ENCODE results near the gene IFT81.
"Not testable (repeated sequence)": the region's sequence is repeated elsewhere in the genome, so short reads cannot be mapped to it uniquely, and the experiment has no call there.

Gene IFT81

DNA sequence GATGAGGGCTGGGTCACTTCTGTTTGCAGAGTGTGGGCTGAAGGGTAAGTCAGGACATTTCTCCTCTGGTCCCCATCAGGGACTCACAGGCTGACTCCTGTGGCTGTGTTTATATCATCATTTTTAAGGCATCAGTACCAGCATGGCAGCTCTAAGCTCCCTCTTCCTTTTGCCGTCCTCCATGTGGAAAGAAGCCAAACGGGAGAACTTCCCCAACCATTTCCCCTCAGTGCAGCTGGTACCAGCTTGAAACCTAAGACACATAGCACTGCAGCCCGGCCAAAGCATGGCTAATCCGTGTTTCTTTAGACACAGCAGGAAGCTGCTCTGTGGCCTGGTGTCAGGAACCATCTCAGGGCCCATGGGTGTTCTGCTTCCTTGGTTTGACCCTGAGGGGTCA lies 124.9 kb downstream of the IFT81 start:
- no peaks in the 10 kb centered on the region for H3K36me3 ChIP-seq (ENCODE audit: control insufficient read depth, insufficient read depth, low read length)
- peak overlapping the region; percentile 5 for H3K4me3 ChIP-seq (ENCODE audit: low read length)
- no peaks in the 10 kb centered on the region for H3K27me3 ChIP-seq (ENCODE audit: control insufficient read depth, insufficient read depth, low read length)
- peaks cover 15% of the 10 kb centered on the region for H3K4me1 ChIP-seq (ENCODE audit: control insufficient read depth, insufficient read depth, low read length)
- peak overlapping the region; percentile 52 for H3K27ac ChIP-seq (ENCODE audit: low read depth, low read length)
- no peak overlapping the region for H3K9ac ChIP-seq (ENCODE audit: low read length)

DNA sequence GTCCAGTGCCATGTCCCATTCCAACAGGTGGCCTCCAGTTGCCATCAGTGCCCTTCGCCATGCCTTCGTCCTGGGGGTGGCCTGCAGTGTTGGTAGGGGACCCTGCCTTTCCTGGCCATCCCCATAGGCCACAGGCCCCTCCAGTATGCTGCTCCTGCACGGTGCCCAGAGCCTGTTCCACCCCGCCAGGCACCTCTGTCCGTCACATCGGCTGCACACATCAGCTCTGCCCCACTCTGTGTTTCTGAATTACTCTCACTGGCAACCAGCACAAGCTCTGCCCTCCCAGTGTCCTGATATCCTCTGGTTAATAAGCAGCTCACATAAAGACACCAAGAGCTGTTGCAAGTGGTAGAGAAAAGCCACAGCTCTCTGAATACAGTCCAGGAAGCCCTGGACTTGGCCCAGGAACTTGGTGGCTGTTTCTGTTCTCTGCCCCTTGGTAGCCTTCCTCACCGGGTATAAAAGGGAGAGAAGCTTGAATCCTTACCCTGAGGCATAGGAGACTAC lies 125.6 kb downstream of the IFT81 start:
- H3K4me1 ChIP-seq (ENCODE audit: control insufficient read depth, insufficient read depth, low read length), result peaks cover 15% of the 10 kb centered on the region
- H3K36me3 ChIP-seq (ENCODE audit: control insufficient read depth, insufficient read depth, low read length), result no peaks in the 10 kb centered on the region
- no peak overlapping the region for H3K4me3 ChIP-seq (ENCODE audit: low read length)
- no peaks in the 10 kb centered on the region for H3K27me3 ChIP-seq (ENCODE audit: control insufficient read depth, insufficient read depth, low read length)
- H3K27ac ChIP-seq (ENCODE audit: low read depth, low read length), result no peak overlapping the region
- no peak overlapping the region for H3K9ac ChIP-seq (ENCODE audit: low read length)

DNA sequence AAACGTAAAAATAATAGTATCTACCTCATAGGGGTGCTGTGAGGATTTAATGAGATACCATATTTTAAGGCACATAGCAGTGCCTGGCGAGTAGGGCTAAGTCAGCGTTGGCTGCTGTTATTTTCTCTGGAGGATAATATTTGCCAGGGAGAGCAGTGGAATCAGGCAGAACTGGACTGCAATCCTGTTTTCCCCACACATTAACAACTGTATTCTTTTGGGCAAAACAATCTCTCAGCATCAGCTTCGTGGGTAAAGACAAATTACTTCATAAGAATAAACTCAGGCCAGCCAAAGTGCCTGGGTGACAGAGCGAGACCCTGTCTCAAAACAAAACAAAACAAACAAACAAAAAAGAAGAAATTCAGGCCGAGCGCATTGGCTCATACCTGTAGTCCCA lies 127.2 kb downstream of the IFT81 start:
- Histone ChIP-seq H3K27me3 (ENCODE audit: control insufficient read depth, insufficient read depth, low read length) (no peaks in the 10 kb centered on the region), H3K4me1 (ENCODE audit: control insufficient read depth, insufficient read depth, low read length) (peaks cover 15% of the 10 kb centered on the region), H3K36me3 (ENCODE audit: control insufficient read depth, insufficient read depth, low read length) (no peaks in the 10 kb centered on the region), H3K27ac (ENCODE audit: low read depth, low read length) (no peak overlapping the region), H3K9ac (ENCODE audit: low read length) (no peak overlapping the region), H3K4me3 (ENCODE audit: low read length) (no peak overlapping the region)

DNA sequence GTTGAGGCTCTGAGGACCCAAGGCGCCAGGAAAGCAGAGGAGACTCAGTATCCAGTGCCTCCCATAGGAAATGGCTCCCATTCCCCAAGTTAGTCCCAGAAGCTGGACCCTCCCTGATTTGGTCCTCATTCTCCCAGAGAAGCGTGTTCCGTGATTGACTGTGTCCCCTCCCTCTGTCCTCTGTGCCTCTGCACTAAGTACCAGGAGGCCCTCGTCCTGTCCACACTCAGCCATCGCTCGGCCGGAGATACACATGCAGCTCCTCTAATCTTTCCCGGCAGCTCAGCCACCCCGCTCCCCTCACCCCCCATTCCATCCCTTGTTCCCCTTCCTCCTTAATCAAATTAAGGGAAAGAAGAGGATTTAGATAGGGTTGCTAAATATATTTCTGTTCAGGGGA lies 128.6 kb downstream of the IFT81 start:
- no peaks in the 10 kb centered on the region for H3K27me3 ChIP-seq (ENCODE audit: control insufficient read depth, insufficient read depth, low read length)
- no peak overlapping the region for H3K9ac ChIP-seq (ENCODE audit: low read length)
- no peak overlapping the region for H3K4me3 ChIP-seq (ENCODE audit: low read length)

DNA sequence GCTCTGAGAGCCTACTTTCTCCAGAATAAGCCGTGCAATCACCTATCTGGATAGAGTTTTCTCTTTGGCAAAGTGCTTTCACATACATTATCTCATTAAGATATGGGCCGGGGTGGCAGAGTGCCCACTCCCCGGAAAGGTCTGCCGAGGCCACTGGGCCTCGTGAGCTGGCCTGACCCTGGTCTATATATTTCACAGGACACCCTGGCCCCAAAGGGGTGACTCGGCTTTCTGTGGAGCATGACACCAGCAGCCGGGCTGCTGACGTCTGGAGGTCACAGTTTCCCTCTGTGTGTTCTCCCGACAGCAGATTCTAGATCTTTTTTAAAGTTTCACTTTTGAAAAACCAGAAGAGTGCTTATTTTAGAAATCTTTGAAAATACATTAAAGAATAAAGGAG lies 129.0 kb downstream of the IFT81 start:
- H3K9ac ChIP-seq (ENCODE audit: low read length), result no peak overlapping the region
- no peaks in the 10 kb centered on the region for H3K36me3 ChIP-seq (ENCODE audit: control insufficient read depth, insufficient read depth, low read length)
- H3K27me3 ChIP-seq (ENCODE audit: control insufficient read depth, insufficient read depth, low read length), result no peaks in the 10 kb centered on the region
- H3K4me3 ChIP-seq (ENCODE audit: low read length), result no peak overlapping the region
- H3K4me1 ChIP-seq (ENCODE audit: control insufficient read depth, insufficient read depth, low read length), result peaks cover 5% of the 10 kb centered on the region
- H3K27ac ChIP-seq (ENCODE audit: low read depth, low read length), result no peak overlapping the region

More for the DNA sequence above, 128.6 kb downstream of the IFT81 start:
- peaks cover 6% of the 10 kb centered on the region for H3K4me1 ChIP-seq (ENCODE audit: control insufficient read depth, insufficient read depth, low read length)
- no peaks in the 10 kb centered on the region for H3K36me3 ChIP-seq (ENCODE audit: control insufficient read depth, insufficient read depth, low read length)
- no peak overlapping the region for H3K27ac ChIP-seq (ENCODE audit: low read depth, low read length)

DNA sequence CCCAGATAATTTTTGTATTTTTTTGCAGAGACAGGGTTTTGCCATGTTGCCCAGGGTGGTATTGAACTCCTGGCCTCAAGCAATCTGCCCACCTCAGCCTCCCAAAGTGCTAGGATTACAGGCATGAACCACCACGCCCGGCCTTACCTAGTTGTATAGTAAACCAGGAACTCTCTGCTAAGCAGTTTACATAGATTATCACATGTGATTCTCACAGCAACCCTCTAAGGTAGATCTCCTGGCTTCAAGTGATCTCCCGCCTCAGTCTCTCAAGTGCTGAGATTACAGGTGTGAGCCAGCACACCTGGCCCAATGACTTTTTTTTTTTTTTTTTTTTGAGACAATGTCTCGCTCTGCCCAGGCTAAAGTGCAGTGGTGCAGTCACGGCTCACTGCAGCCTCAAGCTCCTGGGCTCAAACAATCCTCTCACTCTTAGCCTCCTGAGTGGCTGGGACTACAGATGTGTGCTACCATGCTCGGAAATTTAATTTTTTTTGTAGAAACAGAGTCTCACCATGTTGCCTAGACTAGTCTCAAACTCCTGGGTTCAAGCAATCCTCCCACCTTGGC lies 130.9 kb downstream of the IFT81 start:
- no peak overlapping the region for H3K4me3 ChIP-seq (ENCODE audit: low read length)
- H3K27me3 ChIP-seq (ENCODE audit: control insufficient read depth, insufficient read depth, low read length), result no peaks in the 10 kb centered on the region
- H3K4me1 ChIP-seq (ENCODE audit: control insufficient read depth, insufficient read depth, low read length), result no peaks in the 10 kb centered on the region
- H3K36me3 ChIP-seq (ENCODE audit: control insufficient read depth, insufficient read depth, low read length), result no peaks in the 10 kb centered on the region
- no peak overlapping the region for H3K9ac ChIP-seq (ENCODE audit: low read length)
- H3K27ac ChIP-seq (ENCODE audit: low read depth, low read length), result no peak overlapping the region

DNA sequence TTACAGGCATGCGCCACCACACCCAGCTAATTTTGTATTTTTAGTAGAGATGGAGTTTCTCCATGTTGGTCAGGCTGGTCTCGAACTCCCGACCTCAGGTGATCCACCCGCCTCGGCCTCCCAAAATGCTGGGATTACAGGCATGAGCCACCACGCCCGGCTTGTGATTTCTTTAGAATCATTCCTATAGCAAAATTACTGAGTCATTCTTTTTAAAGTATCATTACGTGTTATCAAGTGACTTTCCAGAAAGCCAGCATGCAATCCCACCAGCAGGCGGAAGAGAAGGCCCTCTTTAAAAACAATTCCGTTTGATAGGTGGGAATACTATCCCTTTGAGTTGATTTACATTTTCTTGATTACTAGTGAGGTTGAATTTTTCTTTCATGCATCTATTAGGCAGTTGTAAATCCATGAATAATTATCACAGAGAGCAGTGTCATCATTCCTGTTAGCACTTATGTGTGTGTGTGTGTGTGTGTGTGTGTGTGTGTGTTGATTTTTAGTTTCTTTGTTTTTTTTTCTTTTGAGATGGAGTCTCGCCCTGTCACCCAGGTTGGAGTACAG lies 131.8 kb downstream of the IFT81 start:
- H3K4me1 ChIP-seq (ENCODE audit: control insufficient read depth, insufficient read depth, low read length); H3K4me3 ChIP-seq (ENCODE audit: low read length); H3K27ac ChIP-seq (ENCODE audit: low read depth, low read length); H3K36me3 ChIP-seq (ENCODE audit: control insufficient read depth, insufficient read depth, low read length); H3K27me3 ChIP-seq (ENCODE audit: control insufficient read depth, insufficient read depth, low read length); H3K9ac ChIP-seq (ENCODE audit: low read length): not testable (repeated sequence)

DNA sequence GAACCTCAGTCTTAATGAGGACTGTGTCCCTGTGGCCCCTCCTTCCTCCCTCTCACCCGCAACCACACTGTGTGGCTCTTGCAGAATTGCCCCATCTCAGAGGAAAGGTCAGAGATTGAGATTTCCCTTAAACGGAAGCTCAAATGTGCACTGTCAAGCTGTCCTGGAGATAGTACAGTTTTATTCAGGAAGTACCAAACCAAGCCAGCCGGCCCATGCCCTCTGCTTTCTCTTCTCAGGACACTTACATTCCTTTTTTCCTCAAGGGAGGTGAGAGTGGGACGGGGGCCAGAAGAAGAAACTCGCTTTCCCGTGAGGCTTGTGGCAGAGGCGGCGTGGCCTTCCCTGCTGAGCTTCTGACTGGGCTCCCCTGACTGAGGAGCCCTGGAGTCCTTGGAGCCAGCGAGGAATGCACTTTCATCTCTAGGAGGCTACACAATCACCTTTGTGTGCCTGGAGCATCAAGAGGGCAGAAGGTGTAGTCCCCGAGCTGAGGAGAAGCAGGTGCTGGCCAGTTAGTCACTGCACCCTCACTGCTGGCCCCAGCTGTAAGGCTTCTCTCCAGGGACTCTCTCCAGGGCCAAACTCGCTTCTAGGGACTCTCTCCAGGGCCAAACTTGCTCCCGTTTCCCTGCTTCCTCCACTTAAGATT lies 132.7 kb downstream of the IFT81 start:
- Histone ChIP-seq H3K4me1 (ENCODE audit: control insufficient read depth, insufficient read depth, low read length) (no peaks in the 10 kb centered on the region), H3K36me3 (ENCODE audit: control insufficient read depth, insufficient read depth, low read length) (no peaks in the 10 kb centered on the region), H3K4me3 (ENCODE audit: low read length) (peak overlapping the region; percentile 15), H3K27me3 (ENCODE audit: control insufficient read depth, insufficient read depth, low read length) (no peaks in the 10 kb centered on the region), H3K9ac (ENCODE audit: low read length) (no peak overlapping the region), H3K27ac (ENCODE audit: low read depth, low read length) (no peak overlapping the region)

DNA sequence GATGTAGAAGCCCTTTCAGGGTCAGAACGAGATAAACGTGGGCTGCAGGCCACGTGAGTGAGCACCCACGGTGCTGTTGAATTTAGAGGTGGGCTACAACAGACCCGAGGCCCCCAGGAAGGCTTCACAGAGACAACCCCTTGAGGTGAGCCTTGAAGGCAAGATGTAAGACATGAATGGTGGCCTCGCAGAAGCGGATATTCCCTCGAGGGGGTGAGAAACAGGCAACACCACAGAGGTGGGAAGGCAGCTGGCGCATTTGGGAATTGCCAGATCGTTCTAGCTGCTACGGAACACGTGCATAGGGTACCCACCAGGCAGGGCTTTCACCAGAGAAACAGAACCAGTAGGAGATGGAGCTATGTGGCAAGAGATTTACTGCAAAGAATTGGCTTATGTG lies 134.3 kb downstream of the IFT81 start:
- Histone ChIP-seq H3K36me3 (ENCODE audit: control insufficient read depth, insufficient read depth, low read length) (no peaks in the 10 kb centered on the region), H3K27ac (ENCODE audit: low read depth, low read length) (no peak overlapping the region), H3K4me1 (ENCODE audit: control insufficient read depth, insufficient read depth, low read length) (no peaks in the 10 kb centered on the region), H3K27me3 (ENCODE audit: control insufficient read depth, insufficient read depth, low read length) (no peaks in the 10 kb centered on the region), H3K9ac (ENCODE audit: low read length) (no peak overlapping the region), H3K4me3 (ENCODE audit: low read length) (no peak overlapping the region)

DNA sequence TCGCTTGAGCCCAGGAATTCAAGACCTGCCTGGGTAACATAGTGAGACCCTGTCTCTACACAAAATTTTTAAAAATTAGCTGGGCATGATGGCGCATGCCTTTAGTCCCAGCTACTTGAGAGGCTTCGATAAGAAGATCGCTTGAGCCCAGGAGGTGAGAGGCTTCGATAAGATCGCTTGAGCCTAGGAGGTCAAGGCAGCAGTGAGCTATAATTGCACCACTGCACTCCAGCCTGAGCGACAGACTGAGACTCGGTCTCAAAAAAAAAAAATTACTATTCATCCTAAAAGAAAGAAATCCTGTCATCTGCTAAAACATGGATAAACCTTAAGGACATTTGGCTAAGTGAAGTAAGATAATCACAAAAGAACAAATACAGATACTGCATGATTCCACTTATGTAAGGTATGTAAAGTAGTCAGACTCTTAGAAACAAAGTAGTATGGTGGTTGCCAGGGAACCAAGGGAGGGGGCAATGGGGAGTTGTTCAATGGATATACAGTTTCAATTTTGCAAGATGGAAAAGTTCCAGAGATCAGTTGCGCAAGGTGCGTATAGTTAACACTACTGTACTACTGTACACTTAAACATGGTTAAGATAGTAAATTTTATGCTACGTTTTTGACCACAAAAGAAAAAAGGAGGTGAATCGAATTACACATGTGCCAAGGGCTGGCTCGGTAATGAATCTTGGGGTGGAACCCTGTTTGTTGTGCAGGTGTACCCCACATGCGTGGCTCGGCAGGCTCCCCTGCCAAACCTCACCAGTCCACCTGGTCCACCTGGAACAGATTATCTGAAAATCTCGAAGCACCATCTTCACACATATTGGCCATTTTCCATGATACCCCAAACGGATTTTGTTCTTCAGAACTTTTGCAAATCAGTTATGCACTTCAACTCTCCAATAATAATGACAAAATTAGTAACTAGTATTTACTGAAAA lies 138.6 kb downstream of the IFT81 start:
- H3K4me1 ChIP-seq (ENCODE audit: control insufficient read depth, insufficient read depth, low read length), result no peaks in the 10 kb centered on the region
- H3K27ac ChIP-seq (ENCODE audit: low read depth, low read length), result no peak overlapping the region
- no peaks in the 10 kb centered on the region for H3K36me3 ChIP-seq (ENCODE audit: control insufficient read depth, insufficient read depth, low read length)
- H3K27me3 ChIP-seq (ENCODE audit: control insufficient read depth, insufficient read depth, low read length), result no peaks in the 10 kb centered on the region
- H3K9ac ChIP-seq (ENCODE audit: low read length), result no peak overlapping the region
- no peak overlapping the region for H3K4me3 ChIP-seq (ENCODE audit: low read length)

DNA sequence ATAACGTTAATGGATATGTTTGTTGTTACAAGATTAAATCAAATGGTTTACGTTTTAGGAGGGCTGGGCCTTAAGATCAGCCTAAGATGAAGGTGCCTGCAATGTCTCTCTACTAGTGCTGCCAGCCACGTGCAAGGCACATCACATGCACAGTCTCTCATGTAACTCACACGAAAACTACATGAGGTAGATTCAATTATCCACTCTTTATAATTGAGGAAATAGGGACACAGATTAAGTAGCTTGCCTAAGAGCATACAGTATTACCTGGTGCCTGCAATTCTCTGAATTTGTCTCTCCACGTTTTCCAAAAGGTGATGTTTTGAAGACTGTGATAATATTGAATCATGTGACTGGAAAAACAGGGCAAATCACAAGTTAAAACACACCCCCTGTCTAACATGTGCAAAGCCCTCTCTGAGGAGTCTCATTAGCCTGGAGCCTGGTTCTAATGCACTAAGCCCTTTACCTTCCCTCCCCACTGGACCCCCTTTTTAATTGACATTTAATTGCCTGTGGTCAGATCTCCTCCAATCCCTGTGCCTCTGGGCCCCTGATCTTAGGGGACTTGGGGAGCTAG lies 142.3 kb downstream of the IFT81 start:
- peak overlapping the region; percentile 15 for H3K27ac ChIP-seq (ENCODE audit: low read depth, low read length)

More for the DNA sequence above, 142.3 kb downstream of the IFT81 start:
- Histone ChIP-seq H3K9ac (ENCODE audit: low read length) (no peak overlapping the region), H3K4me3 (ENCODE audit: low read length) (no peak overlapping the region), H3K36me3 (ENCODE audit: control insufficient read depth, insufficient read depth, low read length) (peaks cover 2% of the 10 kb centered on the region), H3K4me1 (ENCODE audit: control insufficient read depth, insufficient read depth, low read length) (peaks cover 12% of the 10 kb centered on the region), H3K27me3 (ENCODE audit: control insufficient read depth, insufficient read depth, low read length) (no peaks in the 10 kb centered on the region)
